ENCODE results near the gene FOXRED1. TPM values are rescaled to one million over a fixed set of nuclear protein-coding genes. Genes with fewer than 3 reads are reported as not detected.
"Not testable (repeated sequence)": the region's sequence is repeated elsewhere in the genome, so short reads cannot be mapped to it uniquely, and the experiment has no call there.

Gene FOXRED1
- total RNA-seq, 1 donor from 2014 or later = 1.8 TPM

DNA sequence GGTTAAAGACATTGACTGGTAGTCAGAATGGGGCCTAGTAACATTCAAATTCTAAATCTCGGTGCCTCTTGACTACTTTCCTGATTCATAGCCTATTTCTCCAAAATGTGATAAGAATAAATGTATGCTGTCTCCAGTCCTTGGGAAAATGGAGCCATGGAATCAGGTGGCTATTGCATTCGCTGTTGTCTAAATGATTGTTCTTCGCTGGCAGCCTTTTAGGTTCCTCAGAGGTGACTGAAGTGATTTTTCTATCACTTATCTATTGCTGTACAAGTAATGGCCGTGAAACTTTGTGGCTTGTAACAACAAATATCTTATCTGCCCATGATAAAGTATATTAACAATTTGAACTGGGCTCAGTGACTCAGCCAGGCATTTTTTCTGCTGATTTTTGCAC is 15.7 kb upstream of the FOXRED1 start:
- H3K27me3 ChIP-seq = no peaks in the 10 kb centered on the region
- no peaks in the 10 kb centered on the region for H3K4me1 ChIP-seq
- DNase-seq (ENCODE audit: low spot score in 2 of 2) = no peak
- H3K9me3 ChIP-seq = no peaks in the 10 kb centered on the region
- TF ChIP-seq, protein P1, sequence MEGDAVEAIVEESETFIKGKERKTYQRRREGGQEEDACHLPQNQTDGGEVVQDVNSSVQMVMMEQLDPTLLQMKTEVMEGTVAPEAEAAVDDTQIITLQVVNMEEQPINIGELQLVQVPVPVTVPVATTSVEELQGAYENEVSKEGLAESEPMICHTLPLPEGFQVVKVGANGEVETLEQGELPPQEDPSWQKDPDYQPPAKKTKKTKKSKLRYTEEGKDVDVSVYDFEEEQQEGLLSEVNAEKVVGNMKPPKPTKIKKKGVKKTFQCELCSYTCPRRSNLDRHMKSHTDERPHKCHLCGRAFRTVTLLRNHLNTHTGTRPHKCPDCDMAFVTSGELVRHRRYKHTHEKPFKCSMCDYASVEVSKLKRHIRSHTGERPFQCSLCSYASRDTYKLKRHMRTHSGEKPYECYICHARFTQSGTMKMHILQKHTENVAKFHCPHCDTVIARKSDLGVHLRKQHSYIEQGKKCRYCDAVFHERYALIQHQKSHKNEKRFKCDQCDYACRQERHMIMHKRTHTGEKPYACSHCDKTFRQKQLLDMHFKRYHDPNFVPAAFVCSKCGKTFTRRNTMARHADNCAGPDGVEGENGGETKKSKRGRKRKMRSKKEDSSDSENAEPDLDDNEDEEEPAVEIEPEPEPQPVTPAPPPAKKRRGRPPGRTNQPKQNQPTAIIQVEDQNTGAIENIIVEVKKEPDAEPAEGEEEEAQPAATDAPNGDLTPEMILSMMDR (IDR thresholded peaks at IDR 0.05) = no peak
- H3K36me3 ChIP-seq = peaks cover 4 to 16% of the 10 kb centered on the region in 2 donors
- H3K4me3 ChIP-seq = no peak overlapping the region
- no peak overlapping the region for H3K27ac ChIP-seq
- intact Hi-C loops (cut with DNase I) = no loop called here

DNA sequence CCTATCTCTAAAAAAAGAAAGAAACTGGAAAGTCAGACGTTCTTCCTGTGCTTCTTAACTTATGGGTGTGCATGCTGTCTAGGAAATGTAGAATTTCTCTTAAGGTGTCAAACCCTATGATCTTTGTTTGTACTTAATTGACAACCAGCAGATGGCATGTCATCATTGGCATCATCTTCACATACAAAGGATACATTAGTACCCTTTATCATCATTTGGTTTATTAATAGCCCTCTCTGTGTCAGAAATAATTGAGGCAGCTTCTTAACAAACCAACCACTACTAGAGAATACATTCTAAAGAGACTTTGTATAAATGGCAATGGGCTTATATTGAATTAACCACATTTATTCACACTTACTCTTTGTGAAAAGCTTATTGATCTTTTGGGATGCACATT is 14.1 kb upstream of the FOXRED1 start:
- intact Hi-C loops (cut with DNase I) = no loop called here
- Histone ChIP-seq H3K36me3 (peaks cover 4 to 16% of the 10 kb centered on the region in 2 donors), H3K27ac (no peak overlapping the region), H3K27me3 (no peaks in the 10 kb centered on the region), H3K4me3 (no peak overlapping the region), H3K4me1 (no peaks in the 10 kb centered on the region), H3K9me3 (no peaks in the 10 kb centered on the region)
- TF ChIP-seq, protein P1 (IDR thresholded peaks at IDR 0.05) = no peak
- no peak for DNase-seq (ENCODE audit: low spot score in 2 of 2)

DNA sequence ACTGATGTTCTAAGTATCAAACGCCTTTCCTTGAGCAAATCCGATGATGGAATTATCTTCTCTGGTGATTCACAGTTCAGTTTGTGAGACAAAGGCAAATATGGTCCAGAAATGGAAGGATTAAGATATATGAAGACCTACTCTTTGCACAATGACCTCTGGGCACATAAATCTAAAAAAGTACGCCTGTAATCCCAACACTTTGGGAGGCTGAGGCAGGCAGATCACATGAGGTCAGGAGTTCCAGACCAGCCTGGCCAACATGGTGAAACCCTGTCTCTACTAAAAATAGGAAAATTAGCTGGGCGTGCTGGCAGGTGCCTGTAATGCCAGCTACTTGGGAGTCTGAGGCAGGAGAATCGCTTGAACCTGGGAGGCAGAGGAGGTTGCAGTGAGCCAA is 13.4 kb upstream of the FOXRED1 start:
- H3K4me3 ChIP-seq; H3K27ac ChIP-seq; DNase-seq (ENCODE audit: low spot score in 2 of 2); H3K9me3 ChIP-seq; H3K4me1 ChIP-seq; intact Hi-C loops (cut with DNase I); H3K27me3 ChIP-seq: not testable (repeated sequence)
- H3K36me3 ChIP-seq = peaks cover 4 to 16% of the 10 kb centered on the region in 2 donors

DNA sequence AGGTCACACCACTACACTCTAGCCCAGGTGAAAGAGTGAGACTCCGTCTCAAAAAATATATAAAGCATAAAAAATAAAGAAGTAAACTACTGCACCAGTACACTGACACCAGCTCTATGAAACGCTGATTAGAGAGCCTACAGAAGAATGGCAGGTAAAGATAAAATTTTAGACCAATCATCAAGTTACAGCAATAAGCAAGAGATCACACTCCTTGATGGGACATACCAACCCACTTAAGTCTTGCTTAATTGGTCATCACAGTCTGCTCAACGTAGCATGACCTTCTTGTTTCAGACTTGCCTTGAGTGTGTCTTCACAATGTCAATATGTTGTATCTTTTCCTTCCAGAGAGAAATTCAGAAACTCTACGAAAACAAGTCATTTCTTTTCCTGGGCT is 12.7 kb upstream of the FOXRED1 start:
- Histone ChIP-seq H3K4me1 (no peaks in the 10 kb centered on the region), H3K9me3 (no peaks in the 10 kb centered on the region), H3K4me3 (no peak overlapping the region), H3K36me3 (peaks cover 4 to 16% of the 10 kb centered on the region in 2 donors), H3K27ac (no peak overlapping the region), H3K27me3 (no peaks in the 10 kb centered on the region)
- intact Hi-C loops (cut with DNase I) = no loop called here
- DNase-seq (ENCODE audit: low spot score in 2 of 2) = no peak
- TF ChIP-seq, protein P1 (IDR thresholded peaks at IDR 0.05) = no peak

DNA sequence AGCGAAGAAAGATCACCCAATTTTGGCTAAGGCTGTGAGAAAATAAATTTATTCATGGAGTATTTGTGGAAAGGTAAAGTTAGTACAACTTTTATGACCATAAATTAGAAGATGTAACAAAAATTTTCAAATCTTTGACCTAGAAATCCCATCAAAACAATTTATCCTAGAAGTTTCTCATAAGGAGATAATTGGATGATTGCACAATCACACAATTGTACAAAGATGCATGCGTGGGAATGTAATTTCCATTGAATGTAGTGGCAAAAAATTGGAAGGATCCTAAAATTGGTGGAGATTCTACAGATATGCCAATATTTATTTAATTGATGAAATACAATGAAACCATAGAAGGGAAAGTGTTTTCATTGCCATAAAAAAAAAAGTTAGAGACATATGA is 11.8 kb upstream of the FOXRED1 start:
- H3K27me3 ChIP-seq = no peaks in the 10 kb centered on the region
- peaks cover 5 to 23% of the 10 kb centered on the region in 2 donors for H3K36me3 ChIP-seq
- intact Hi-C loops (cut with DNase I) = no loop called here
- H3K4me1 ChIP-seq = no peaks in the 10 kb centered on the region
- TF ChIP-seq, protein P1 (IDR thresholded peaks at IDR 0.05) = no peak
- H3K27ac ChIP-seq = no peak overlapping the region
- no peak for DNase-seq (ENCODE audit: low spot score in 2 of 2)
- no peak overlapping the region for H3K4me3 ChIP-seq
- no peaks in the 10 kb centered on the region for H3K9me3 ChIP-seq

DNA sequence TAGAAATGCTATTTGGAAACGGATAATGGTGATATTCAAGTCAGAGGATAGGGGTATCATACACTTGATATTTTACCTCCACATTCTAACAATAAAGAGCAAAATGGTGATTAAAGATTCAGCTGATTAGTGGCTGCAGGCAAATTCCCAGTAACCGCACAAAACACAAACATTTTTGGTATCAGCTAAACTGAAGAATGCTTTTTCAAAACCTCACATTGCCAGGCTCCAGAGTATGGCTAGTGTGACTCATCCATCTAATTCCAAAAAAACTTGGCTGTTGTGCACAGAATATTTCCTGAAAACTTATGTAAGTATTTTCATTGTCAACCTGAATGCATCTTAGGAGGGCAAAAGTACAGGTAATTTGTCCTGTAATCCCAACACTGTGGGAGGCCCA is 11.2 kb upstream of the FOXRED1 start:
- Histone ChIP-seq H3K9me3 (no peaks in the 10 kb centered on the region), H3K27me3 (no peaks in the 10 kb centered on the region), H3K4me3 (no peak overlapping the region), H3K4me1 (no peaks in the 10 kb centered on the region), H3K36me3 (peaks cover 9 to 30% of the 10 kb centered on the region in 2 donors), H3K27ac (no peak overlapping the region)
- intact Hi-C loops (cut with DNase I) = no loop called here
- TF ChIP-seq, protein P1 (IDR thresholded peaks at IDR 0.05) = no peak
- DNase-seq (ENCODE audit: low spot score in 2 of 2) = no peak

Data from ascending aorta (tissue), 2 donors.